GM12891 (cell line): ENCODE results near the gene CDKN1C.

Experiments
- PAX5 ChIP-seq: IDR thresholded peaks from 2 replicates; pipeline ENCODE4 v1.6.1; 2011; ENCODE audit warnings: low read length, moderate library complexity, mild to moderate bottlenecking; ENCODE audit not compliant: insufficient read depth, severe bottlenecking
- POLR2A ChIP-seq: IDR thresholded peaks from 2 replicates; pipeline ENCODE4 v1.6.1; 2011; ENCODE audit warnings: low read depth, low read length, control low read depth
- POLR2AphosphoS5 ChIP-seq: IDR thresholded peaks from 2 replicates; pipeline ENCODE4 v1.6.1; 2011; ENCODE audit warnings: low read depth, low read length, control low read depth
- POU2F2 ChIP-seq: IDR thresholded peaks from 2 replicates; pipeline ENCODE4 v1.6.1; 2011; ENCODE audit warnings: low read depth, mild to moderate bottlenecking, control low read depth, low read length, moderate library complexity
- SPI1 ChIP-seq: IDR thresholded peaks from 2 replicates; pipeline ENCODE4 v1.6.1; 2011; ENCODE audit warnings: low read depth, low read length, control low read depth
- TAF1 ChIP-seq: IDR thresholded peaks from 2 replicates; pipeline ENCODE4 v1.6.1; 2011; ENCODE audit warnings: low read depth, low read length, control low read depth

- no peak for TF ChIP-seq TAF1
- no peak for TF ChIP-seq POLR2A
- no peak for TF ChIP-seq POLR2AphosphoS5
- no peak for TF ChIP-seq PAX5
- no peak for TF ChIP-seq SPI1
- no peak for TF ChIP-seq POU2F2
Observed at GRCh38 chr11:2881076-2881980, 4.2 kb downstream of the CDKN1C start.
